ENCODE results near the gene ACVR1. TPM values are rescaled to one million over a fixed set of nuclear protein-coding genes. Genes with fewer than 3 reads are reported as not detected.

The ACVR1 gene
- total RNA-seq, 4 donors from 2014 or later: 4.7 to 18.7 (median 10.3) TPM

- Histone ChIP-seq H3K27ac (no peak overlapping the region), H3K36me3 (peaks cover 0 to 25% (median 4%) of the 10 kb centered on the region in 3 donors), H3K4me1 (peaks cover 13 to 40% (median 14%) of the 10 kb centered on the region in 3 donors), H3K9me3 (no peaks in the 10 kb centered on the region), H3K4me3 (no peak overlapping the region), H3K27me3 (no peaks in the 10 kb centered on the region)
- WGBS, 2 donors: 76 to 86% methylated on average over 1 of the region's 1 CpG
- no peak for TF ChIP-seq POLR2A (IDR thresholded peaks at IDR 0.05)
- no peak for TF ChIP-seq CTCF (IDR thresholded peaks at IDR 0.05)
- DNase-seq: no peak
- intact Hi-C loops (cut with DNase I): no loop called here
These were observed 54.5 kb downstream of the ACVR1 start for GRCh38 chr2:157821519-157822131.

GRCh38 chr2:157820193-157820592, 55.9 kb downstream of the ACVR1 start:
- peak overlapping the region in 1 of 4 donors; percentile 9 for H3K27ac ChIP-seq
- no peak for TF ChIP-seq CTCF (IDR thresholded peaks at IDR 0.05)
- TF ChIP-seq POLR2A (IDR thresholded peaks at IDR 0.05): no peak
- no peaks in the 10 kb centered on the region for H3K27me3 ChIP-seq
- peaks cover 5 to 26% (median 5%) of the 10 kb centered on the region in 3 donors for H3K4me1 ChIP-seq
- intact Hi-C loops (cut with DNase I): no loop called here
- H3K36me3 ChIP-seq: peaks cover 0 to 30% (median 4%) of the 10 kb centered on the region in 3 donors
- H3K9me3 ChIP-seq: no peaks in the 10 kb centered on the region
- WGBS, 2 donors: 77 to 89% methylated on average over 3 of the region's 3 CpGs
- DNase-seq: no peak
- H3K4me3 ChIP-seq: no peak overlapping the region

- TF ChIP-seq CTCF (IDR thresholded peaks at IDR 0.05): no peak
- H3K4me3 ChIP-seq: no peak overlapping the region
- H3K9me3 ChIP-seq: no peaks in the 10 kb centered on the region
- H3K36me3 ChIP-seq: peaks cover 0 to 32% (median 4%) of the 10 kb centered on the region in 3 donors
- 86 to 91% methylated on average over 5 of the region's 5 CpGs for WGBS, 2 donors
- DNase-seq: no peak
- peaks cover under 1 to 22% (median 5%) of the 10 kb centered on the region in 3 donors for H3K4me1 ChIP-seq
- peak overlapping the region in 1 of 4 donors; percentile 9 for H3K27ac ChIP-seq
- intact Hi-C loops (cut with DNase I): no loop called here
- H3K27me3 ChIP-seq: no peaks in the 10 kb centered on the region
These were observed 56.4 kb downstream of the ACVR1 start for GRCh38 chr2:157819761-157820160.

- DNase-seq: no peak
- intact Hi-C loops (cut with DNase I): no loop called here
- Histone ChIP-seq H3K36me3 (peaks cover 0 to 35% (median 4%) of the 10 kb centered on the region in 3 donors), H3K4me3 (no peak overlapping the region), H3K27me3 (no peaks in the 10 kb centered on the region), H3K4me1 (peaks cover 0 to 17% (median 5%) of the 10 kb centered on the region in 3 donors), H3K9me3 (no peaks in the 10 kb centered on the region), H3K27ac (no peak overlapping the region)
- TF ChIP-seq POLR2A (IDR thresholded peaks at IDR 0.05) (no peak), CTCF (IDR thresholded peaks at IDR 0.05) (no peak)
- WGBS, 2 donors: 90 to 99% methylated on average over 6 to 7 of the region's 7 CpGs
These were observed 57.9 kb downstream of the ACVR1 start for GRCh38 chr2:157818227-157818626.

GRCh38 chr2:157815421-157815820, 60.7 kb downstream of the ACVR1 start:
- Histone ChIP-seq H3K4me1 (no peaks in the 10 kb centered on the region), H3K27me3 (no peaks in the 10 kb centered on the region), H3K4me3 (no peak overlapping the region), H3K27ac (no peak overlapping the region), H3K9me3 (no peaks in the 10 kb centered on the region), H3K36me3 (peaks cover 0 to 35% (median 4%) of the 10 kb centered on the region in 3 donors)
- no peak for DNase-seq
- intact Hi-C loops (cut with DNase I): no loop called here
- WGBS, 2 donors: 88 to 91% methylated on average over 1 of the region's 1 CpG
- TF ChIP-seq POLR2A (IDR thresholded peaks at IDR 0.05) (no peak), CTCF (IDR thresholded peaks at IDR 0.05) (no peak)

Measured in esophagus squamous epithelium (tissue), 5 donors.